Panc1 (cell line): ENCODE data around the gene DIP2C. TPM values are rescaled to one million over a fixed set of nuclear protein-coding genes. Genes with fewer than 3 reads are reported as not detected.

Experiments
- ATAC-seq: fragments of 200-7000 bp; cut with Tn5 transposase; 2 replicates; pipeline ENCODE4 v1.9.1; 2020; ENCODE audit warnings: mild to moderate bottlenecking, moderate library complexity
- BruUV-seq: library from RNA; stranded (reverse); fragments of 400-500 nt; replicated peaks from 2 replicates; lab custom pipeline; 2021; lab: Mats Ljungman, UMichigan
- CTCF ChIA-PET: fragments of 300-600 bp; sonication (Branson Sonifier 250); formaldehyde crosslinking; loops from one replicate; lab custom pipeline; 2022; ENCODE audit warnings: antibody characterized with exemption; lab: Charles Lee
- POLR2A ChIA-PET: fragments of 300-600 bp; sonication (Branson Sonifier 250); formaldehyde crosslinking; loops from one replicate; lab custom pipeline; 2022; ENCODE audit warnings: antibody characterized with exemption; lab: Charles Lee
- DNase-seq: peaks from one replicate; pipeline ENCODE4 v3.0.0-alpha.2; 2010; ENCODE audit warnings: low read depth, low spot score
- H3K27ac ChIP-seq: 2 replicates; pipeline ENCODE4 v1.5.1; 2011; ENCODE audit warnings: mild to moderate bottlenecking, low read length, inconsistent platforms
- H3K27me3 ChIP-seq: fragments of 200-500 bp; sonication (Bioruptor generic); 2 replicates; pipeline ENCODE4 v1.6.0; 2014; ENCODE audit warnings: low read length, inconsistent platforms; ENCODE audit not compliant: control insufficient read depth, insufficient read depth
- H3K36me3 ChIP-seq: fragments of 200-500 bp; sonication (Bioruptor generic); 2 replicates; pipeline ENCODE4 v1.5.1; 2014; ENCODE audit warnings: inconsistent platforms, mild to moderate bottlenecking, low read length, moderate library complexity; ENCODE audit not compliant: control insufficient read depth, insufficient read depth
- H3K4me1 ChIP-seq: 2 replicates; pipeline ENCODE4 v1.5.1; 2011; ENCODE audit warnings: inconsistent platforms, mild to moderate bottlenecking, low read length, moderate library complexity; ENCODE audit not compliant: control insufficient read depth, insufficient read depth
- H3K4me3 ChIP-seq, 2 experiments: 2 replicates each; pipeline ENCODE4 v1.5.1; 2011 to 2012; ENCODE audit warnings: low read depth in 2 of 2, low read length in 2 of 2, mild to moderate bottlenecking in 2 of 2, inconsistent platforms in 1 of 2, moderate library complexity in 1 of 2
- H3K9me3 ChIP-seq: fragments of 200-500 bp; sonication (Bioruptor generic); 2 replicates; pipeline ENCODE4 v1.5.1; 2014; ENCODE audit warnings: low read depth, mild to moderate bottlenecking, inconsistent platforms, low read length, moderate library complexity; ENCODE audit not compliant: control insufficient read depth, insufficient read depth
- POLR2AphosphoS5 ChIP-seq: IDR thresholded peaks from 2 replicates; pipeline ENCODE4 v1.6.1; 2012; ENCODE audit warnings: mild to moderate bottlenecking, low read depth, low read length, moderate library complexity
- SIN3A ChIP-seq: IDR thresholded peaks from 2 replicates; pipeline ENCODE4 v1.6.1; 2012; ENCODE audit warnings: low read depth, mild to moderate bottlenecking, low read length, moderate library complexity, borderline replicate concordance; ENCODE audit not compliant: insufficient read depth
- TCF7L2 ChIP-seq: IDR thresholded peaks from 2 replicates; pipeline ENCODE4 v1.6.1; 2011; ENCODE audit warnings: mild to moderate bottlenecking, low read depth, low read length, inconsistent platforms
- in situ Hi-C: cut with HindIII; loops from 2 replicates; pipeline ENCODE4 v1.10.0; 2016; ENCODE audit warnings: low sequenced_read_pairs, low pct_unique_long_range_greater_than_20kb
- intact Hi-C: fragments of 100-400 bp; cut with micrococcal nuclease; formaldehyde crosslinking; loops from one replicate; pipeline ENCODE4 v1.10.0; 2022; ENCODE audit not compliant: unreplicated experiment
- total RNA-seq: library from RNA; stranded (reverse); gene quantifications from one replicate; pipeline ENCODE4 v1.2.1, GENCODE V29; 2021; ENCODE audit not compliant: unreplicated experiment
- TF ChIP-seq, protein P1 (sequence below): fragments of 450-650 bp; IDR thresholded peaks from 2 replicates; pipeline ENCODE4 v1.5.1; 2017; ENCODE audit warnings: mild to moderate bottlenecking
- TF ChIP-seq, protein P2 (sequence below), 2 experiments: IDR thresholded peaks; 2 replicates each; pipeline ENCODE4 v1.6.1; 2011 to 2012; ENCODE audit warnings: low read depth in 2 of 2, control low read depth in 1 of 2, low read length in 1 of 2, mild to moderate bottlenecking in 1 of 2, moderate library complexity in 1 of 2; ENCODE audit not compliant: insufficient read depth in 1 of 2

The DIP2C gene
- total RNA-seq, 1 experiment from 2014 or later, result 13.2 TPM

DNA sequence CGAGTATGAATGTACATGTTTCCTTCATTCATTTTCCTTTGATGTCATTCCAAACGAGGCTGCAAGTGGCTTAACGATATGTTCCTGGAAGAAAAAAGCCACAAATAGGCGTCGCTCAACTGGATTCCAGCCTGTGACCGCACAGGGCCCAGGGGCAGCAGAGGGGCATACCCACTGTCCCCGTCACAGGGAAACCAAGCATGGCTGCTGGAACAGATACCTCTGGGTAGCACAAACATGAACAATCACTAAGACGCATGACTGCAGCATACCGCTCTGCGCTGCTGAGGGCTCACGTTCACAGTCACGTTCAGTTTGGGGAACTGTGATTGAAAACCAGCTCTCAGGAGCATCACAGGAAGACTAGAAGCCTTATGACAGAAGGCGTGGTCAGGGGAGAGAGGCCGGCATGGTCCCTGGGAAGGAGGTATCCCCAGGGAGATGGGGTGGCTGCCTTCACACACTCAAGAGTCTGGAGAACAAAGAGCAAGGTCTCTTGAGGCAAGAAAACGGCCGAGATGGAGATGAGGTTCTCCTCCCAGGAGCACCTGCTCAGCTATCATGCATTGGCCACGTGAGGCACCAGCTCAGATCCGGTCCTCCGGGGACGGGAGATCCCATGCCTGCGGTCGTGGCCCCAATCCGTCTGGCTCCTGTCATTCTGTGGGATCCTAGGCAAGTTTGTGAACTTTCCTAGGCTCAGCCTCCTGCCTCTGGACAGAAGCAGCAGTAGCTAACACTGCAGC, 213.6 kb downstream of the DIP2C start:
- intact Hi-C loops (no loop called here), in situ Hi-C loops (no loop called here)
- Histone ChIP-seq H3K27me3 (no peaks in the 10 kb centered on the region), H3K4me3 (no peak overlapping the region), H3K9me3 (no peaks in the 10 kb centered on the region), H3K36me3 (no peaks in the 10 kb centered on the region), H3K27ac (no peak overlapping the region), H3K4me1 (no peaks in the 10 kb centered on the region; the same call in 1 of the 2 replicates)
- no peak for ATAC-seq
- POLR2A ChIA-PET, result no interaction called here
- TF ChIP-seq SIN3A, result no peak
- TF ChIP-seq, protein P1, sequence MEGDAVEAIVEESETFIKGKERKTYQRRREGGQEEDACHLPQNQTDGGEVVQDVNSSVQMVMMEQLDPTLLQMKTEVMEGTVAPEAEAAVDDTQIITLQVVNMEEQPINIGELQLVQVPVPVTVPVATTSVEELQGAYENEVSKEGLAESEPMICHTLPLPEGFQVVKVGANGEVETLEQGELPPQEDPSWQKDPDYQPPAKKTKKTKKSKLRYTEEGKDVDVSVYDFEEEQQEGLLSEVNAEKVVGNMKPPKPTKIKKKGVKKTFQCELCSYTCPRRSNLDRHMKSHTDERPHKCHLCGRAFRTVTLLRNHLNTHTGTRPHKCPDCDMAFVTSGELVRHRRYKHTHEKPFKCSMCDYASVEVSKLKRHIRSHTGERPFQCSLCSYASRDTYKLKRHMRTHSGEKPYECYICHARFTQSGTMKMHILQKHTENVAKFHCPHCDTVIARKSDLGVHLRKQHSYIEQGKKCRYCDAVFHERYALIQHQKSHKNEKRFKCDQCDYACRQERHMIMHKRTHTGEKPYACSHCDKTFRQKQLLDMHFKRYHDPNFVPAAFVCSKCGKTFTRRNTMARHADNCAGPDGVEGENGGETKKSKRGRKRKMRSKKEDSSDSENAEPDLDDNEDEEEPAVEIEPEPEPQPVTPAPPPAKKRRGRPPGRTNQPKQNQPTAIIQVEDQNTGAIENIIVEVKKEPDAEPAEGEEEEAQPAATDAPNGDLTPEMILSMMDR, result no peak
- TF ChIP-seq, protein P2, sequence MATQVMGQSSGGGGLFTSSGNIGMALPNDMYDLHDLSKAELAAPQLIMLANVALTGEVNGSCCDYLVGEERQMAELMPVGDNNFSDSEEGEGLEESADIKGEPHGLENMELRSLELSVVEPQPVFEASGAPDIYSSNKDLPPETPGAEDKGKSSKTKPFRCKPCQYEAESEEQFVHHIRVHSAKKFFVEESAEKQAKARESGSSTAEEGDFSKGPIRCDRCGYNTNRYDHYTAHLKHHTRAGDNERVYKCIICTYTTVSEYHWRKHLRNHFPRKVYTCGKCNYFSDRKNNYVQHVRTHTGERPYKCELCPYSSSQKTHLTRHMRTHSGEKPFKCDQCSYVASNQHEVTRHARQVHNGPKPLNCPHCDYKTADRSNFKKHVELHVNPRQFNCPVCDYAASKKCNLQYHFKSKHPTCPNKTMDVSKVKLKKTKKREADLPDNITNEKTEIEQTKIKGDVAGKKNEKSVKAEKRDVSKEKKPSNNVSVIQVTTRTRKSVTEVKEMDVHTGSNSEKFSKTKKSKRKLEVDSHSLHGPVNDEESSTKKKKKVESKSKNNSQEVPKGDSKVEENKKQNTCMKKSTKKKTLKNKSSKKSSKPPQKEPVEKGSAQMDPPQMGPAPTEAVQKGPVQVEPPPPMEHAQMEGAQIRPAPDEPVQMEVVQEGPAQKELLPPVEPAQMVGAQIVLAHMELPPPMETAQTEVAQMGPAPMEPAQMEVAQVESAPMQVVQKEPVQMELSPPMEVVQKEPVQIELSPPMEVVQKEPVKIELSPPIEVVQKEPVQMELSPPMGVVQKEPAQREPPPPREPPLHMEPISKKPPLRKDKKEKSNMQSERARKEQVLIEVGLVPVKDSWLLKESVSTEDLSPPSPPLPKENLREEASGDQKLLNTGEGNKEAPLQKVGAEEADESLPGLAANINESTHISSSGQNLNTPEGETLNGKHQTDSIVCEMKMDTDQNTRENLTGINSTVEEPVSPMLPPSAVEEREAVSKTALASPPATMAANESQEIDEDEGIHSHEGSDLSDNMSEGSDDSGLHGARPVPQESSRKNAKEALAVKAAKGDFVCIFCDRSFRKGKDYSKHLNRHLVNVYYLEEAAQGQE (IDR thresholded peaks at IDR 0.05; ENCODE audit: insufficient read depth in 1 of 2, low read depth in 2 of 2, low read length in 1 of 2), result no peak
- TF ChIP-seq POLR2AphosphoS5, result no peak
- no peak for TF ChIP-seq TCF7L2
- no peak for DNase-seq
- CTCF ChIA-PET, result no interaction called here
- BruUV-seq, result no TSS peak

- ATAC-seq (no peak), DNase-seq (no peak)
- no peaks in the 10 kb centered on the region for H3K36me3 ChIP-seq
- no peak overlapping the region for H3K27ac ChIP-seq
- no peaks in the 10 kb centered on the region for H3K9me3 ChIP-seq
- POLR2A ChIA-PET, result no interaction called here
- TF ChIP-seq, protein P2 (IDR thresholded peaks at IDR 0.05; ENCODE audit: insufficient read depth in 1 of 2, low read depth in 2 of 2, low read length in 1 of 2), result no peak
- no peak for TF ChIP-seq SIN3A
- no peak for TF ChIP-seq TCF7L2
- intact Hi-C loops (no loop called here), in situ Hi-C loops (no loop called here)
- no peak overlapping the region for H3K4me3 ChIP-seq
- BruUV-seq, result no TSS peak
- no peaks in the 10 kb centered on the region for H3K27me3 ChIP-seq
- H3K4me1 ChIP-seq, result no peaks in the 10 kb centered on the region; the same call in 1 of the 2 replicates
- CTCF ChIA-PET, result no interaction called here
These were observed 214.5 kb downstream of the DIP2C start for GRCh38 chr10:474946-475345.
